ENCODE measurements around the gene ARRB1. TPM values are rescaled to one million over a fixed set of nuclear protein-coding genes. Genes with fewer than 3 reads are reported as not detected.

The ARRB1 gene
- polyA plus RNA-seq, 4 donors = 20.0 to 41.5 (median 31.1) TPM

- H3K27me3 ChIP-seq (ENCODE audit: control insufficient read depth in 3 of 3, insufficient read depth in 3 of 3, low read length in 3 of 3) = no peaks in the 10 kb centered on the region
- FAIRE-seq = no peak
- peaks cover 0 to 37% (median 0%) of the 10 kb centered on the region in 3 donors for H3K36me3 ChIP-seq (ENCODE audit: control insufficient read depth in 3 of 3, insufficient read depth in 2 of 3, low read depth in 1 of 3, low read length in 3 of 3)
- H3K4me1 ChIP-seq (ENCODE audit: control insufficient read depth in 3 of 3, insufficient read depth in 2 of 3, low read depth in 1 of 3, low read length in 2 of 3) = peaks cover 10 to 65% (median 20%) of the 10 kb centered on the region in 3 donors
- H3K27ac ChIP-seq (ENCODE audit: low read depth in 1 of 3, low read length in 2 of 3) = peak overlapping the region; percentile 84 to 93 (median 88)
- 25 to 54% (median 31%) methylated on average over 9 of the region's 9 CpGs for WGBS, 3 donors
- H3K9me3 ChIP-seq (ENCODE audit: control insufficient read depth in 2 of 2, insufficient read depth in 1 of 2, low read depth in 1 of 2, low read length in 1 of 2) = no peaks in the 10 kb centered on the region
- no peak for DNase-seq
- peak overlapping the region in 2 of 3 donors; percentile 76 to 84 for H3K4me3 ChIP-seq (ENCODE audit: low read depth in 1 of 3, low read length in 3 of 3)
Measured at GRCh38 chr11:75350122-75350742, 1.2 kb downstream of the ARRB1 start.

GRCh38 chr11:75349521-75350116, 1.8 kb downstream of the ARRB1 start:
- FAIRE-seq (no peak), DNase-seq (peak; percentile 46 to 58)
- Histone ChIP-seq H3K9me3 (ENCODE audit: control insufficient read depth in 2 of 2, insufficient read depth in 1 of 2, low read depth in 1 of 2, low read length in 1 of 2) (no peaks in the 10 kb centered on the region), H3K36me3 (ENCODE audit: control insufficient read depth in 3 of 3, insufficient read depth in 2 of 3, low read depth in 1 of 3, low read length in 3 of 3) (peaks cover 0 to 43% (median 0%) of the 10 kb centered on the region in 3 donors), H3K27ac (ENCODE audit: low read depth in 1 of 3, low read length in 2 of 3) (peak overlapping the region; percentile 84 to 93 (median 88)), H3K27me3 (ENCODE audit: control insufficient read depth in 3 of 3, insufficient read depth in 3 of 3, low read length in 3 of 3) (no peaks in the 10 kb centered on the region), H3K4me3 (ENCODE audit: low read depth in 1 of 3, low read length in 3 of 3) (peak overlapping the region in 2 of 3 donors; percentile 76 to 84), H3K4me1 (ENCODE audit: control insufficient read depth in 3 of 3, insufficient read depth in 2 of 3, low read depth in 1 of 3, low read length in 2 of 3) (peaks cover 11 to 71% (median 25%) of the 10 kb centered on the region in 3 donors)
- WGBS, 3 donors = 55 to 68% (median 57%) methylated on average over 4 of the region's 4 CpGs

GRCh38 chr11:75347781-75348566, 3.5 kb downstream of the ARRB1 start:
- FAIRE-seq (no peak), DNase-seq (peak; percentile 43 to 54)
- H3K4me1 ChIP-seq (ENCODE audit: control insufficient read depth in 3 of 3, insufficient read depth in 2 of 3, low read depth in 1 of 3, low read length in 2 of 3) = peaks cover 16 to 84% (median 33%) of the 10 kb centered on the region in 3 donors
- H3K4me3 ChIP-seq (ENCODE audit: low read depth in 1 of 3, low read length in 3 of 3) = no peak overlapping the region
- no peaks in the 10 kb centered on the region for H3K27me3 ChIP-seq (ENCODE audit: control insufficient read depth in 3 of 3, insufficient read depth in 3 of 3, low read length in 3 of 3)
- peak overlapping the region; percentile 42 to 93 (median 50) for H3K27ac ChIP-seq (ENCODE audit: low read depth in 1 of 3, low read length in 2 of 3)
- H3K36me3 ChIP-seq (ENCODE audit: control insufficient read depth in 3 of 3, insufficient read depth in 2 of 3, low read depth in 1 of 3, low read length in 3 of 3) = peaks cover 0 to 50% (median 0%) of the 10 kb centered on the region in 3 donors
- no peaks in the 10 kb centered on the region for H3K9me3 ChIP-seq (ENCODE audit: control insufficient read depth in 2 of 2, insufficient read depth in 1 of 2, low read depth in 1 of 2, low read length in 1 of 2)
- 35 to 40% (median 40%) methylated on average over 8 of the region's 8 CpGs for WGBS, 3 donors

- 58 to 67% (median 67%) methylated on average over 11 of the region's 11 CpGs for WGBS, 3 donors
- DNase-seq (no peak), FAIRE-seq (no peak)
- Histone ChIP-seq H3K4me1 (ENCODE audit: control insufficient read depth in 3 of 3, insufficient read depth in 2 of 3, low read depth in 1 of 3, low read length in 2 of 3) (peaks cover 22 to 85% (median 39%) of the 10 kb centered on the region in 3 donors), H3K27ac (ENCODE audit: low read depth in 1 of 3, low read length in 2 of 3) (peak overlapping the region; percentile 42 to 93 (median 50)), H3K36me3 (ENCODE audit: control insufficient read depth in 3 of 3, insufficient read depth in 2 of 3, low read depth in 1 of 3, low read length in 3 of 3) (peaks cover 0 to 58% (median 0%) of the 10 kb centered on the region in 3 donors), H3K4me3 (ENCODE audit: low read depth in 1 of 3, low read length in 3 of 3) (no peak overlapping the region), H3K27me3 (ENCODE audit: control insufficient read depth in 3 of 3, insufficient read depth in 3 of 3, low read length in 3 of 3) (no peaks in the 10 kb centered on the region), H3K9me3 (ENCODE audit: control insufficient read depth in 2 of 2, insufficient read depth in 1 of 2, low read depth in 1 of 2, low read length in 1 of 2) (no peaks in the 10 kb centered on the region)
Measured at GRCh38 chr11:75346912-75347647, 4.4 kb downstream of the ARRB1 start.

GRCh38 chr11:75346296-75346695, 5.2 kb downstream of the ARRB1 start:
- Histone ChIP-seq H3K27me3 (ENCODE audit: control insufficient read depth in 3 of 3, insufficient read depth in 3 of 3, low read length in 3 of 3) (no peaks in the 10 kb centered on the region), H3K9me3 (ENCODE audit: control insufficient read depth in 2 of 2, insufficient read depth in 1 of 2, low read depth in 1 of 2, low read length in 1 of 2) (no peaks in the 10 kb centered on the region), H3K36me3 (ENCODE audit: control insufficient read depth in 3 of 3, insufficient read depth in 2 of 3, low read depth in 1 of 3, low read length in 3 of 3) (peaks cover 0 to 64% (median 0%) of the 10 kb centered on the region in 3 donors), H3K27ac (ENCODE audit: low read depth in 1 of 3, low read length in 2 of 3) (peak overlapping the region in 2 of 3 donors; percentile 25 to 93), H3K4me3 (ENCODE audit: low read depth in 1 of 3, low read length in 3 of 3) (no peak overlapping the region), H3K4me1 (ENCODE audit: control insufficient read depth in 3 of 3, insufficient read depth in 2 of 3, low read depth in 1 of 3, low read length in 2 of 3) (peaks cover 29 to 93% (median 42%) of the 10 kb centered on the region in 3 donors)
- FAIRE-seq (no peak), DNase-seq (no peak)
- WGBS, 3 donors = 92 to 100% (median 95%) methylated on average over 4 of the region's 4 CpGs

GRCh38 chr11:75345455-75346160, 5.9 kb downstream of the ARRB1 start:
- no peaks in the 10 kb centered on the region for H3K9me3 ChIP-seq (ENCODE audit: control insufficient read depth in 2 of 2, insufficient read depth in 1 of 2, low read depth in 1 of 2, low read length in 1 of 2)
- H3K27me3 ChIP-seq (ENCODE audit: control insufficient read depth in 3 of 3, insufficient read depth in 3 of 3, low read length in 3 of 3) = no peaks in the 10 kb centered on the region
- H3K4me1 ChIP-seq (ENCODE audit: control insufficient read depth in 3 of 3, insufficient read depth in 2 of 3, low read depth in 1 of 3, low read length in 2 of 3) = peaks cover 34 to 95% (median 46%) of the 10 kb centered on the region in 3 donors
- 70 to 74% (median 71%) methylated on average over 8 of the region's 8 CpGs for WGBS, 3 donors
- no peak for DNase-seq
- H3K4me3 ChIP-seq (ENCODE audit: low read depth in 1 of 3, low read length in 3 of 3) = no peak overlapping the region
- peaks cover 0 to 64% (median 0%) of the 10 kb centered on the region in 3 donors for H3K36me3 ChIP-seq (ENCODE audit: control insufficient read depth in 3 of 3, insufficient read depth in 2 of 3, low read depth in 1 of 3, low read length in 3 of 3)
- H3K27ac ChIP-seq (ENCODE audit: low read depth in 1 of 3, low read length in 2 of 3) = peak overlapping the region in 2 of 3 donors; percentile 76 to 91
- no peak for FAIRE-seq

- no peaks in the 10 kb centered on the region for H3K27me3 ChIP-seq (ENCODE audit: control insufficient read depth in 3 of 3, insufficient read depth in 3 of 3, low read length in 3 of 3)
- peaks cover 0 to 69% (median 0%) of the 10 kb centered on the region in 3 donors for H3K36me3 ChIP-seq (ENCODE audit: control insufficient read depth in 3 of 3, insufficient read depth in 2 of 3, low read depth in 1 of 3, low read length in 3 of 3)
- H3K4me3 ChIP-seq (ENCODE audit: low read depth in 1 of 3, low read length in 3 of 3) = no peak overlapping the region
- WGBS, 3 donors = 41 to 50% (median 41%) methylated on average over 11 of the region's 11 CpGs
- peak in 1 of 2 donors; percentile 52 for DNase-seq
- H3K27ac ChIP-seq (ENCODE audit: low read depth in 1 of 3, low read length in 2 of 3) = peak overlapping the region; percentile 76 to 91 (median 91)
- no peak for FAIRE-seq
- H3K4me1 ChIP-seq (ENCODE audit: control insufficient read depth in 3 of 3, insufficient read depth in 2 of 3, low read depth in 1 of 3, low read length in 2 of 3) = peaks cover 41 to 95% (median 52%) of the 10 kb centered on the region in 3 donors
- no peaks in the 10 kb centered on the region for H3K9me3 ChIP-seq (ENCODE audit: control insufficient read depth in 2 of 2, insufficient read depth in 1 of 2, low read depth in 1 of 2, low read length in 1 of 2)
Measured at GRCh38 chr11:75344761-75345454, 6.6 kb downstream of the ARRB1 start.
